Mesenchymal stem cell (in vitro differentiated cells and primary cell): ENCODE measurements around the gene JPH4.

Experiments used
- DNase-seq: peaks from one replicate; pipeline ENCODE4 v3.0.0-alpha.2; 2013
- H2AFZ ChIP-seq: one replicate; pipeline ENCODE4 v1.6.1; 2013; ENCODE audit warnings: low read depth, mild to moderate bottlenecking, control low read depth, inconsistent platforms, low read length, moderate library complexity
- H2AK5ac ChIP-seq: 2 replicates; pipeline ENCODE4 v1.6.1; 2013; ENCODE audit warnings: low read length, moderate library complexity, mild to moderate bottlenecking, inconsistent platforms; ENCODE audit not compliant: severe bottlenecking
- H2BK120ac ChIP-seq: one replicate; pipeline ENCODE4 v1.6.1; 2013; ENCODE audit warnings: low read depth, mild to moderate bottlenecking, inconsistent platforms, low read length, moderate library complexity
- H2BK12ac ChIP-seq, 2 experiments: one replicate each; pipeline ENCODE4 v1.6.1; 2013; ENCODE audit warnings: inconsistent platforms in 2 of 2, low read length in 2 of 2, mild to moderate bottlenecking in 2 of 2, moderate library complexity in 2 of 2, control low read depth in 1 of 2
- H2BK15ac ChIP-seq: one replicate; pipeline ENCODE4 v1.6.1; 2013; ENCODE audit warnings: mild to moderate bottlenecking, low read depth, inconsistent platforms; ENCODE audit not compliant: poor library complexity, severe bottlenecking
- H2BK5ac ChIP-seq: 2 replicates; pipeline ENCODE4 v1.6.1; 2013; ENCODE audit warnings: low read depth, mild to moderate bottlenecking, low read length, control low read depth, inconsistent platforms; ENCODE audit not compliant: poor library complexity, severe bottlenecking
- H3K14ac ChIP-seq, 2 experiments: one replicate each; pipeline ENCODE4 v1.6.1; 2013; ENCODE audit warnings: inconsistent platforms in 2 of 2, low read length in 2 of 2, control low read depth in 1 of 2, mild to moderate bottlenecking in 1 of 2, moderate library complexity in 1 of 2
- H3K18ac ChIP-seq, 2 experiments: one replicate each; pipeline ENCODE4 v1.6.1; 2013; ENCODE audit warnings: inconsistent platforms in 2 of 2, low read length in 2 of 2, control low read depth in 1 of 2, low read depth in 1 of 2, mild to moderate bottlenecking in 1 of 2
- H3K23ac ChIP-seq, 2 experiments: one replicate each; pipeline ENCODE4 v1.6.1; 2013; ENCODE audit warnings: inconsistent platforms in 2 of 2, low read length in 2 of 2, mild to moderate bottlenecking in 2 of 2, moderate library complexity in 2 of 2, control low read depth in 1 of 2
- H3K27ac ChIP-seq: 2 replicates; pipeline ENCODE4 v1.5.1; 2013; ENCODE audit warnings: mild to moderate bottlenecking, moderate library complexity, low read length, control low read depth, inconsistent platforms; ENCODE audit not compliant: poor library complexity, severe bottlenecking
- H3K27me3 ChIP-seq, 2 experiments: 2 replicates each; pipeline versions ENCODE4 v1.6.1 to v1.7.0; 2013; ENCODE audit warnings: low read length in 2 of 2, mild to moderate bottlenecking in 2 of 2, moderate library complexity in 2 of 2, control low read depth in 1 of 2, inconsistent platforms in 1 of 2; ENCODE audit not compliant: control insufficient read depth in 1 of 2, insufficient read depth in 1 of 2
- H3K36me3 ChIP-seq, 2 experiments: 2 replicates each; pipeline versions ENCODE4 v1.6.1 to v1.7.0; 2013; ENCODE audit warnings: low read length in 2 of 2, control low read depth in 1 of 2, inconsistent platforms in 1 of 2, low read depth in 1 of 2, mild to moderate bottlenecking in 1 of 2; ENCODE audit not compliant: insufficient read depth in 2 of 2, control insufficient read depth in 1 of 2
- H3K4ac ChIP-seq, 2 experiments: one replicate each; pipeline ENCODE4 v1.6.1; 2013; ENCODE audit warnings: inconsistent platforms in 2 of 2, low read length in 2 of 2, mild to moderate bottlenecking in 2 of 2, moderate library complexity in 2 of 2, control low read depth in 1 of 2, low read depth in 1 of 2
- H3K4me1 ChIP-seq: 2 replicates; pipeline ENCODE4 v1.6.1; 2013; ENCODE audit warnings: low read depth, low read length, control low read depth; ENCODE audit not compliant: control insufficient read depth, insufficient read depth
- H3K4me2 ChIP-seq: 2 replicates; pipeline ENCODE4 v1.6.1; 2013; ENCODE audit warnings: low read length, mild to moderate bottlenecking, inconsistent platforms; ENCODE audit not compliant: poor library complexity, severe bottlenecking
- H3K4me3 ChIP-seq, 2 experiments: 2 replicates each; pipeline versions ENCODE4 v1.5.1 to v1.7.0; 2013; ENCODE audit warnings: low read length in 2 of 2, mild to moderate bottlenecking in 2 of 2, control low read depth in 1 of 2, low read depth in 1 of 2; ENCODE audit not compliant: insufficient read depth in 1 of 2
- H3K79me1 ChIP-seq: replicated peaks from 2 replicates; pipeline ENCODE4 v1.6.1; 2013; ENCODE audit warnings: mild to moderate bottlenecking, control low read depth, low read length, inconsistent platforms; ENCODE audit not compliant: poor library complexity, severe bottlenecking
- H3K9ac ChIP-seq: 2 replicates; pipeline ENCODE4 v1.7.0; 2013; ENCODE audit warnings: mild to moderate bottlenecking, low read length, moderate library complexity
- H3K9me3 ChIP-seq: 2 replicates; pipeline ENCODE4 v1.7.0; 2013; ENCODE audit warnings: mild to moderate bottlenecking, low read length; ENCODE audit not compliant: control insufficient read depth
- H4K8ac ChIP-seq: one replicate; pipeline ENCODE4 v1.6.1; 2013; ENCODE audit warnings: inconsistent platforms, mild to moderate bottlenecking, low read length, moderate library complexity
- H4K91ac ChIP-seq: one replicate; pipeline ENCODE4 v1.6.1; 2013; ENCODE audit warnings: mild to moderate bottlenecking, low read length, inconsistent platforms
- WGBS: methylation state at CpG from one replicate; pipeline ENCODE4 v1.1.7; 2013; ENCODE audit warnings: mixed read lengths; 5-methylcytosine and 5-hydroxymethylcytosine counted together

The JPH4 gene

DNA sequence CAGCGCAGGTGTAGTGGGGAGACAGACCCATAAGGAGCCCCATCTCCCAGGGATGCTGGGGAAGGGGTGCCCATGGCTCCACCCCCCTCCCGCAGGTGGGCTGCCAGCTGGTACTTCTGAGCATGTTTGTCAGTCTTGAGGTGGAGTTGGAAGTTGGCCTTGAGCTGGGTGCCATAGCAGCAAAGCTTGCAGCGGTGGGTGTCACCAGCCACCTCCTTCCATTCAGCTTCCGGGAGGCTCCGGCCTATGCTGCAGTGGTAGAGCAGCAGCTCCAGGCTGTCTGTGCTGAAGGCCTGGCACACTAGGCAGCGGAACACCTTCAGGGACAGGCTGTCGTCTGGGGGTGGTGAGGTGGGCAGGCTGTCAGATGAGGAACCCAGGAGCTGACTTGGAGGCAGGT is 45.9 kb downstream of the JPH4 start:
- no peak overlapping the region for H2AK5ac ChIP-seq
- H2BK15ac ChIP-seq: no peak overlapping the region
- peaks cover 2% of the 10 kb centered on the region for H3K4me1 ChIP-seq
- no peak overlapping the region for H3K23ac ChIP-seq
- no peak overlapping the region for H3K4ac ChIP-seq
- H3K4me3 ChIP-seq: no peak overlapping the region
- H2BK5ac ChIP-seq: no peak overlapping the region
- H3K9me3 ChIP-seq: no peaks in the 10 kb centered on the region
- no peak overlapping the region for H3K14ac ChIP-seq
- 91% methylated on average over 7 of the region's 7 CpGs for WGBS
- H2BK120ac ChIP-seq: no peak overlapping the region
- H4K8ac ChIP-seq: no peak overlapping the region
- H3K9ac ChIP-seq: no peak overlapping the region
- H3K27me3 ChIP-seq: no peaks in the 10 kb centered on the region
- H3K27ac ChIP-seq: no peak overlapping the region
- H3K36me3 ChIP-seq: peaks cover 0 to 45% of the 10 kb centered on the region in 2 experiments
- peaks cover 3% of the 10 kb centered on the region for H3K79me1 ChIP-seq
- no peak overlapping the region for H3K4me2 ChIP-seq
- H2BK12ac ChIP-seq: no peak overlapping the region
- no peak overlapping the region for H4K91ac ChIP-seq
- no peak for DNase-seq
- H3K18ac ChIP-seq: no peak overlapping the region
- H2AFZ ChIP-seq: no peak overlapping the region

- Histone ChIP-seq H4K91ac (no peak overlapping the region), H4K8ac (no peak overlapping the region), H3K4me2 (no peak overlapping the region), H3K9me3 (no peaks in the 10 kb centered on the region), H2AFZ (no peak overlapping the region), H3K27me3 (no peaks in the 10 kb centered on the region), H3K18ac (no peak overlapping the region), H3K14ac (no peak overlapping the region), H2AK5ac (no peak overlapping the region), H2BK5ac (no peak overlapping the region), H2BK15ac (no peak overlapping the region), H3K23ac (peak overlapping the region in 1 of 2 experiments; percentile 28), H3K9ac (no peak overlapping the region), H3K79me1 (no peaks in the 10 kb centered on the region), H3K27ac (no peak overlapping the region), H3K4me1 (peaks cover 3% of the 10 kb centered on the region), H3K36me3 (peaks cover 0 to 54% of the 10 kb centered on the region in 2 experiments), H2BK12ac (no peak overlapping the region), H2BK120ac (no peak overlapping the region), H3K4ac (no peak overlapping the region), H3K4me3 (no peak overlapping the region)
- no peak for DNase-seq
- 93% methylated on average over 12 of the region's 12 CpGs for WGBS
Measured at GRCh38 chr14:23531391-23531790, 47.2 kb downstream of the JPH4 start.

GRCh38 chr14:23530375-23531055 is 48.1 kb downstream of the JPH4 start:
- H3K4me1 ChIP-seq: peaks cover 3% of the 10 kb centered on the region
- no peak overlapping the region for H2AFZ ChIP-seq
- no peak overlapping the region for H2BK120ac ChIP-seq
- no peak overlapping the region for H2AK5ac ChIP-seq
- H3K4ac ChIP-seq: no peak overlapping the region
- H4K8ac ChIP-seq: no peak overlapping the region
- H3K27me3 ChIP-seq: no peaks in the 10 kb centered on the region
- no peak overlapping the region for H3K27ac ChIP-seq
- no peak overlapping the region for H2BK12ac ChIP-seq
- H3K4me2 ChIP-seq: no peak overlapping the region
- no peak overlapping the region for H3K9ac ChIP-seq
- 88% methylated on average over 10 of the region's 10 CpGs for WGBS
- DNase-seq: no peak
- H3K14ac ChIP-seq: peak overlapping the region in 1 of 2 experiments; percentile 26
- H2BK5ac ChIP-seq: no peak overlapping the region
- H3K36me3 ChIP-seq: peaks cover 0 to 62% of the 10 kb centered on the region in 2 experiments
- H4K91ac ChIP-seq: no peak overlapping the region
- no peak overlapping the region for H3K4me3 ChIP-seq
- H3K18ac ChIP-seq: no peak overlapping the region
- no peaks in the 10 kb centered on the region for H3K79me1 ChIP-seq
- no peaks in the 10 kb centered on the region for H3K9me3 ChIP-seq
- H2BK15ac ChIP-seq: no peak overlapping the region
- H3K23ac ChIP-seq: no peak overlapping the region

GRCh38 chr14:23529016-23529415 is 49.6 kb downstream of the JPH4 start:
- WGBS: 89% methylated on average over 1 of the region's 3 CpGs
- Histone ChIP-seq H3K27me3 (no peaks in the 10 kb centered on the region), H3K9me3 (no peaks in the 10 kb centered on the region), H2BK120ac (no peak overlapping the region), H3K18ac (no peak overlapping the region), H2AFZ (no peak overlapping the region), H2BK12ac (no peak overlapping the region), H3K14ac (no peak overlapping the region), H3K4me1 (peaks cover 3% of the 10 kb centered on the region), H3K36me3 (peaks cover 0 to 62% of the 10 kb centered on the region in 2 experiments), H3K4ac (no peak overlapping the region), H2BK5ac (no peak overlapping the region), H2AK5ac (no peak overlapping the region), H4K8ac (no peak overlapping the region), H3K27ac (no peak overlapping the region), H3K4me2 (no peak overlapping the region), H3K4me3 (no peak overlapping the region), H3K23ac (no peak overlapping the region), H4K91ac (peak overlapping the region; percentile 36), H3K79me1 (no peaks in the 10 kb centered on the region), H2BK15ac (no peak overlapping the region), H3K9ac (no peak overlapping the region)
- no peak for DNase-seq
